ENCODE data around the gene VPS37C. TPM values are rescaled to one million over a fixed set of nuclear protein-coding genes. Genes with fewer than 3 reads are reported as not detected.
"Not testable (repeated sequence)": the region's sequence is repeated elsewhere in the genome, so short reads cannot be mapped to it uniquely, and the experiment has no call there.

VPS37C gene
- total RNA-seq, 1 experiment from 2014 or later: 29.0 TPM

- Histone ChIP-seq H3K4me1 (replicated peaks; ENCODE audit: insufficient read depth) (no peaks in the 10 kb centered on the region), H3K4me2 (no peak overlapping the region), H3K9me2 (ENCODE audit: insufficient read depth) (no peaks in the 10 kb centered on the region), H3F3A (ENCODE audit: insufficient read depth, low read depth) (peaks cover 9% of the 10 kb centered on the region; the same call in 1 of the 2 replicates), H3K79me2 (ENCODE audit: low read depth) (no peaks in the 10 kb centered on the region), H3K9me3 (ENCODE audit: insufficient read depth, low read depth) (no peaks in the 10 kb centered on the region), H4K20me1 (ENCODE audit: insufficient read depth) (no peaks in the 10 kb centered on the region), H3K36me3 (ENCODE audit: low read depth) (no peaks in the 10 kb centered on the region), H3K27me3 (ENCODE audit: insufficient read depth, low read depth) (no peaks in the 10 kb centered on the region; the same call in 1 of the 2 replicates), H3K4me3 (no peak overlapping the region), H2AFZ (no peak overlapping the region), H3K27ac (no peak overlapping the region)
- no peak for DNase-seq
- POLR2A ChIA-PET (ENCODE audit: unreplicated experiment): no interaction called here
- no peak for TF ChIP-seq CTCF (conservative IDR thresholded peaks at IDR 0.05)
- TF ChIP-seq EZH2 (IDR thresholded peaks at IDR 0.05; ENCODE audit: low read depth): no peak
- intact Hi-C loops (cut with micrococcal nuclease; ENCODE audit: unreplicated experiment): no loop called here
- no TSS peak for BruUV-seq (replicated peaks)
- CTCF ChIA-PET: no interaction called here
These were observed 62.4 kb downstream of the VPS37C start for GRCh38 chr11:61098778-61099177.

- H3K9me2 ChIP-seq (ENCODE audit: insufficient read depth); CTCF ChIA-PET; H3K36me3 ChIP-seq (ENCODE audit: low read depth); DNase-seq; H3F3A ChIP-seq (ENCODE audit: insufficient read depth, low read depth); intact Hi-C loops (cut with micrococcal nuclease; ENCODE audit: unreplicated experiment); H3K27me3 ChIP-seq (ENCODE audit: insufficient read depth, low read depth); H3K4me3 ChIP-seq; BruUV-seq (replicated peaks); H3K4me2 ChIP-seq; H3K4me1 ChIP-seq (replicated peaks; ENCODE audit: insufficient read depth); H3K9me3 ChIP-seq (ENCODE audit: insufficient read depth, low read depth); H3K27ac ChIP-seq; H4K20me1 ChIP-seq (ENCODE audit: insufficient read depth); POLR2A ChIA-PET (ENCODE audit: unreplicated experiment); H3K79me2 ChIP-seq (ENCODE audit: low read depth); H2AFZ ChIP-seq: not testable (repeated sequence)
These were observed 63.0 kb downstream of the VPS37C start for GRCh38 chr11:61098261-61098660.

GRCh38 chr11:61095021-61095420, 66.2 kb downstream of the VPS37C start:
- no peaks in the 10 kb centered on the region for H3K36me3 ChIP-seq (ENCODE audit: low read depth)
- no TSS peak for BruUV-seq (replicated peaks)
- no peak overlapping the region for H3K4me3 ChIP-seq
- no peaks in the 10 kb centered on the region for H3K9me2 ChIP-seq (ENCODE audit: insufficient read depth)
- no peak overlapping the region for H2AFZ ChIP-seq
- DNase-seq: no peak
- no peaks in the 10 kb centered on the region; the same call in 1 of the 2 replicates for H3K27me3 ChIP-seq (ENCODE audit: insufficient read depth, low read depth)
- no peak overlapping the region for H3K4me2 ChIP-seq
- no peaks in the 10 kb centered on the region for H3K79me2 ChIP-seq (ENCODE audit: low read depth)
- H3K4me1 ChIP-seq (replicated peaks; ENCODE audit: insufficient read depth): no peaks in the 10 kb centered on the region
- no peaks in the 10 kb centered on the region for H4K20me1 ChIP-seq (ENCODE audit: insufficient read depth)
- peaks cover 6% of the 10 kb centered on the region; the same call in 1 of the 2 replicates for H3F3A ChIP-seq (ENCODE audit: insufficient read depth, low read depth)
- TF ChIP-seq CTCF (conservative IDR thresholded peaks at IDR 0.05) (no peak), EZH2 (IDR thresholded peaks at IDR 0.05; ENCODE audit: low read depth) (no peak)
- ChIA-PET CTCF (no interaction called here), POLR2A (ENCODE audit: unreplicated experiment) (no interaction called here)
- H3K9me3 ChIP-seq (ENCODE audit: insufficient read depth, low read depth): no peaks in the 10 kb centered on the region
- H3K27ac ChIP-seq: no peak overlapping the region
- intact Hi-C loops (cut with micrococcal nuclease; ENCODE audit: unreplicated experiment): no loop called here

- H3K4me3 ChIP-seq; H3K4me1 ChIP-seq (replicated peaks; ENCODE audit: insufficient read depth); H3F3A ChIP-seq (ENCODE audit: insufficient read depth, low read depth); H3K4me2 ChIP-seq; H3K36me3 ChIP-seq (ENCODE audit: low read depth); CTCF ChIA-PET; H3K9me3 ChIP-seq (ENCODE audit: insufficient read depth, low read depth); H4K20me1 ChIP-seq (ENCODE audit: insufficient read depth); intact Hi-C loops (cut with micrococcal nuclease; ENCODE audit: unreplicated experiment); H3K9me2 ChIP-seq (ENCODE audit: insufficient read depth); H2AFZ ChIP-seq; POLR2A ChIA-PET (ENCODE audit: unreplicated experiment); H3K27me3 ChIP-seq (ENCODE audit: insufficient read depth, low read depth); H3K79me2 ChIP-seq (ENCODE audit: low read depth); DNase-seq; H3K27ac ChIP-seq; BruUV-seq (replicated peaks): not testable (repeated sequence)
These were observed 67.1 kb downstream of the VPS37C start for GRCh38 chr11:61094167-61094566.

All from PC-9 (cell line).